H1 (cell line): Measurements from ENCODE around the gene SLC15A2. TPM values are rescaled to one million over a fixed set of nuclear protein-coding genes. Genes with fewer than 3 reads are reported as not detected.

Source experiments
- CTCF ChIA-PET: fragments of 300-600 bp; sonication (Branson Sonifier 250); formaldehyde crosslinking; loops from one replicate; lab custom pipeline; 2021; ENCODE audit not compliant: partially characterized antibody; lab: Charles Lee
- POLR2A ChIA-PET: fragments of 300-600 bp; sonication (Branson Sonifier 250); formaldehyde crosslinking; loops from one replicate; lab custom pipeline; 2021; ENCODE audit warnings: inconsistent platforms; ENCODE audit not compliant: partially characterized antibody; lab: Charles Lee
- DNase-seq, 2 experiments: peaks; one replicate each; pipeline versions ENCODE4 v3.0.0 to v3.0.0-alpha.2; 2010 to 2022; ENCODE audit warnings: low spot score in 2 of 2, low read depth in 1 of 2, mixed read lengths in 1 of 2
- FAIRE-seq: peaks from 2 replicates; lab custom pipeline; 2011; peaks lifted over from hg19 to GRCh38; lab: Jason Lieb, UNC
- H2AFZ ChIP-seq: 2 replicates; pipeline ENCODE4 v1.8.1; 2012; ENCODE audit warnings: low read length, inconsistent platforms
- H2AK5ac ChIP-seq: 2 replicates; pipeline ENCODE4 v1.6.1; 2013; ENCODE audit warnings: low read depth, low read length
- H2BK120ac ChIP-seq: replicated peaks from 2 replicates; pipeline ENCODE3; 2013; ENCODE audit warnings: low read depth, low read length, inconsistent platforms
- H2BK12ac ChIP-seq: 2 replicates; pipeline ENCODE4 v1.6.1; 2013; ENCODE audit warnings: low read depth, low read length
- H2BK15ac ChIP-seq: 2 replicates; pipeline ENCODE4 v1.6.1; 2013; ENCODE audit warnings: low read length
- H2BK20ac ChIP-seq: 2 replicates; pipeline ENCODE4 v1.6.1; 2013; ENCODE audit warnings: low read length
- H2BK5ac ChIP-seq: 2 replicates; pipeline ENCODE4 v1.6.1; 2013; ENCODE audit warnings: low read depth, low read length
- H3K14ac ChIP-seq: 2 replicates; pipeline ENCODE4 v1.6.1; 2013; ENCODE audit warnings: inconsistent platforms; ENCODE audit not compliant: insufficient read length
- H3K18ac ChIP-seq: 2 replicates; pipeline ENCODE4 v1.6.1; 2013; ENCODE audit warnings: low read length; ENCODE audit errors: extremely low read depth
- H3K23ac ChIP-seq: 2 replicates; pipeline ENCODE4 v1.6.1; 2013; ENCODE audit warnings: inconsistent platforms; ENCODE audit not compliant: insufficient read length
- H3K23me2 ChIP-seq: 2 replicates; pipeline ENCODE4 v1.6.1; 2013; ENCODE audit warnings: low read depth, low read length
- H3K27ac ChIP-seq: 2 replicates; pipeline ENCODE4 v1.6.1; 2011; ENCODE audit warnings: low read depth, low read length, inconsistent platforms
- H3K27me3 ChIP-seq, 4 experiments: replicated peaks in 1 of 4; 1 replicate in 1 of 4; 2 replicates in 3 of 4; pipeline versions ENCODE4 v1.6.1 to v1.8.1; 2011 to 2013; ENCODE audit warnings: low read length in 3 of 4, mild to moderate bottlenecking in 3 of 4, inconsistent platforms in 2 of 4, mixed read lengths in 2 of 4, moderate library complexity in 1 of 4; ENCODE audit not compliant: control insufficient read depth in 3 of 4, insufficient read depth in 3 of 4; ENCODE audit errors: extremely low read depth in 1 of 4
- H3K36me3 ChIP-seq, 4 experiments: 2 replicates each; pipeline versions ENCODE4 v1.6.1 to v1.8.1; 2011 to 2013; ENCODE audit warnings: mild to moderate bottlenecking in 4 of 4, low read length in 3 of 4, moderate library complexity in 2 of 4, control low read depth in 1 of 4, inconsistent platforms in 1 of 4; ENCODE audit not compliant: insufficient read depth in 4 of 4, control insufficient read depth in 2 of 4
- H3K4ac ChIP-seq: replicated peaks from 2 replicates; pipeline ENCODE3; 2013; ENCODE audit warnings: low read length, low read depth, mixed read lengths, inconsistent platforms; ENCODE audit not compliant: insufficient read length
- H3K4me1 ChIP-seq, 4 experiments: replicated peaks in 1 of 4; 1 replicate in 1 of 4; 2 replicates in 3 of 4; pipeline versions ENCODE4 v1.6.1 to v1.8.1; 2011 to 2013; ENCODE audit warnings: low read length in 3 of 4, inconsistent platforms in 2 of 4, mixed read lengths in 1 of 4; ENCODE audit not compliant: insufficient read depth in 4 of 4, control insufficient read depth in 3 of 4
- H3K4me2 ChIP-seq, 2 experiments: 2 replicates each; pipeline versions ENCODE4 v1.6.1 to v1.8.1; 2011 to 2013; ENCODE audit warnings: low read depth in 2 of 2, low read length in 2 of 2, control low read depth in 1 of 2, inconsistent platforms in 1 of 2, mild to moderate bottlenecking in 1 of 2; ENCODE audit not compliant: insufficient read depth in 1 of 2
- H3K4me3 ChIP-seq, 4 experiments: fragments of 200-600, 300-600 bp in 1 of 4; sonication (generic), shearing (Covaris generic), sonication (Bioruptor Twin) in 1 of 4; 2 replicates each; pipeline versions ENCODE4 v1.5.1 to v1.8.1; 2011 to 2016; ENCODE audit warnings: low read length in 4 of 4, low read depth in 3 of 4, control low read depth in 2 of 4, inconsistent platforms in 2 of 4, mild to moderate bottlenecking in 2 of 4, mixed read lengths in 1 of 4, moderate library complexity in 1 of 4; ENCODE audit not compliant: insufficient read depth in 2 of 4; ENCODE audit errors: extremely low read depth in 1 of 4
- H3K56ac ChIP-seq: replicated peaks from 2 replicates; pipeline ENCODE3; 2013; ENCODE audit warnings: low read depth, mild to moderate bottlenecking, mixed read lengths, low read length, inconsistent platforms; ENCODE audit not compliant: insufficient read length
- H3K79me1 ChIP-seq: 2 replicates; pipeline ENCODE4 v1.6.1; 2013; ENCODE audit warnings: low read depth, low read length, control low read depth
- H3K79me2 ChIP-seq, 2 experiments: 2 replicates each; pipeline versions ENCODE4 v1.6.1 to v1.8.1; 2012 to 2013; ENCODE audit warnings: low read length in 2 of 2, mild to moderate bottlenecking in 2 of 2, inconsistent platforms in 1 of 2; ENCODE audit not compliant: insufficient read depth in 2 of 2, control insufficient read depth in 1 of 2
- H3K9ac ChIP-seq, 4 experiments: replicated peaks in 1 of 4; 1 replicate in 1 of 4; 2 replicates in 3 of 4; pipeline versions ENCODE4 v1.6.1 to v1.8.1; 2011 to 2013; ENCODE audit warnings: low read depth in 3 of 4, low read length in 3 of 4, control low read depth in 2 of 4, mild to moderate bottlenecking in 2 of 4, moderate library complexity in 2 of 4, inconsistent platforms in 1 of 4; ENCODE audit errors: extremely low read depth in 1 of 4
- H3K9me3 ChIP-seq, 2 experiments: 2 replicates each; pipeline versions ENCODE4 v1.6.1 to v1.8.1; 2012 to 2013; ENCODE audit warnings: mild to moderate bottlenecking in 2 of 2, moderate library complexity in 2 of 2, control low read depth in 1 of 2, inconsistent platforms in 1 of 2, low read depth in 1 of 2, low read length in 1 of 2, mixed read lengths in 1 of 2; ENCODE audit not compliant: insufficient read depth in 2 of 2
- H4K20me1 ChIP-seq, 2 experiments: replicated peaks in 1 of 2; 2 replicates each; pipeline versions ENCODE3 to v1.8.1; 2011 to 2013; ENCODE audit warnings: inconsistent platforms in 2 of 2, low read length in 2 of 2, mild to moderate bottlenecking in 1 of 2; ENCODE audit not compliant: insufficient read depth in 2 of 2, control insufficient read depth in 1 of 2
- H4K5ac ChIP-seq: 2 replicates; pipeline ENCODE4 v1.6.1; 2013; ENCODE audit warnings: low read length, low read depth, mixed read lengths, inconsistent platforms; ENCODE audit not compliant: insufficient read length
- H4K8ac ChIP-seq: 2 replicates; pipeline ENCODE4 v1.8.0; 2013; ENCODE audit warnings: mild to moderate bottlenecking, moderate library complexity, low read length, inconsistent platforms; ENCODE audit not compliant: insufficient read depth; ENCODE audit errors: extremely low read depth
- H4K91ac ChIP-seq: replicated peaks from 2 replicates; pipeline ENCODE3; 2013; ENCODE audit warnings: low read length, mixed read lengths, inconsistent platforms; ENCODE audit not compliant: insufficient read length
- CHD2 ChIP-seq: IDR thresholded peaks from 2 replicates; pipeline ENCODE4 v1.6.1; 2012; ENCODE audit warnings: low read length, improper control_type of control experiment
- HDAC6 ChIP-seq: IDR thresholded peaks from one replicate; pipeline ENCODE4 v1.7.1; 2012; ENCODE audit warnings: low read depth, mild to moderate bottlenecking, inconsistent platforms, low read length, moderate library complexity
- NRF1 ChIP-seq: IDR thresholded peaks from 2 replicates; pipeline ENCODE4 v1.6.1; 2011; ENCODE audit warnings: mild to moderate bottlenecking, low read depth, low read length, improper control_type of control experiment
- RBBP5 ChIP-seq: IDR thresholded peaks from 2 replicates; pipeline ENCODE4 v1.7.1; 2012; ENCODE audit warnings: low read depth, mild to moderate bottlenecking, inconsistent platforms, low read length, moderate library complexity, borderline replicate concordance
- TEAD4 ChIP-seq: IDR thresholded peaks from 2 replicates; pipeline ENCODE4 v1.6.1; 2012; ENCODE audit warnings: low read depth, low read length, inconsistent platforms, mixed read lengths
- polyA plus RNA-seq, 7 experiments: library from polyadenylated mRNA; depleted of rRNA in 3 of 7; stranded (reverse) in 5 of 7; unstranded in 2 of 7; fragments of >200 nt in 5 of 7; fragments of 200-250 nt in 2 of 7; gene quantifications; 1 replicate in 5 of 7; 2 replicates in 1 of 7; 4 replicates in 1 of 7; pipeline versions ENCODE4 v1.2.1 to v1.2.3, GENCODE V29; 2011 to 2013; ENCODE audit warnings: missing spikeins in 2 of 7, mixed read lengths in 2 of 7
- total RNA-seq: library from RNA; stranded (reverse); fragmentation: NEBNext Ultra II Directional; extraction: Animal tissue kit (Norgen Biotek cat#: 25700); gene quantifications from 2 replicates; pipeline ENCODE4 v1.2.1, GENCODE V29; 2021

Gene SLC15A2
- total and polyA plus RNA-seq, 2 of the 8 experiments (the other 6 are each of a cell fraction or from before 2014, with no cell fraction given) = 2.0 to 3.6 TPM

DNA sequence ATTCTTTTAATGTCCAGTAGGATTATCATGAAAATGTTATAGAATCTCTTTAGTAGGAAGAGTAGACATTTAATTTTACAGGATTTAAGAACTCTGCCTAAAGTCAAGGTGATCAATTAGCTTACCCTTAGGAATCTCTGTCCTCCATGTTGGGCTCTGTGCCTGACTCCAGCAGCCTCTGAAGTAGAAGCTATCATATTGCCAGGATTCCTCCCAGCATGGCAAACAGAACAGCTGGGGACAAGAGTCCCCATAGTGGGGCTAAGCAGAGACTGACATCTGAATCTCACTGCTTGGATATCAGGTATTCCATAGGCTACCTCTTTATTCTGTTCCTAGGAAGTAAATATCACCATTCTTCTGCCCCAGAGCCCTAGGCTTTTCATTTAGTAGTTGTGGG lies 1.5 kb downstream of the SLC15A2 start:
- H3K4ac ChIP-seq = no peak overlapping the region
- ChIA-PET POLR2A (interaction anchor here (1.3 to 1.6 kb wide), 2 partner anchors 44 to 98 kb away, joined by 3 read pairs; no protein-coding TSS in a partner anchor), CTCF (interaction anchor here (1.0 to 2.7 kb wide), 5 partner anchors 21 to 100 kb away, joined by 3 to 17 read pairs (median 5); no protein-coding TSS in a partner anchor)
- peak overlapping the region; percentile 52 for H4K5ac ChIP-seq
- no peak overlapping the region for H3K27ac ChIP-seq
- H2BK20ac ChIP-seq = no peak overlapping the region
- TF ChIP-seq NRF1 = no peak
- no peak for TF ChIP-seq TEAD4
- TF ChIP-seq CHD2 = no peak
- no peak for TF ChIP-seq HDAC6
- no peak for TF ChIP-seq RBBP5
- no peak for FAIRE-seq
- no peak overlapping the region for H2AFZ ChIP-seq
- DNase-seq = no peak
- H2BK120ac ChIP-seq = peak overlapping the region; percentile 44
- no peak overlapping the region for H3K18ac ChIP-seq
- H3K9me3 ChIP-seq = no peaks in the 10 kb centered on the region
- no peak overlapping the region for H3K23ac ChIP-seq
- H3K27me3 ChIP-seq = no peaks in the 10 kb centered on the region; a peak in 1 of 7 replicates
- H3K14ac ChIP-seq = no peak overlapping the region
- H3K23me2 ChIP-seq = no peaks in the 10 kb centered on the region
- H4K20me1 ChIP-seq = no peaks in the 10 kb centered on the region
- H4K91ac ChIP-seq = peak overlapping the region; percentile 34
- peaks cover 0 to 16% (median 8%) of the 10 kb centered on the region in 4 experiments; a peak in 5 of 7 replicates for H3K4me1 ChIP-seq
- H2BK5ac ChIP-seq = no peak overlapping the region
- H2BK12ac ChIP-seq = no peak overlapping the region
- no peaks in the 10 kb centered on the region for H3K79me1 ChIP-seq
- H3K4me2 ChIP-seq = no peak overlapping the region
- no peak overlapping the region for H3K56ac ChIP-seq
- H2BK15ac ChIP-seq = no peak overlapping the region
- H3K79me2 ChIP-seq = no peaks in the 10 kb centered on the region
- H4K8ac ChIP-seq = no peak overlapping the region
- no peak overlapping the region; a peak in 1 of 8 replicates for H3K4me3 ChIP-seq
- no peak overlapping the region for H2AK5ac ChIP-seq
- H3K36me3 ChIP-seq = no peaks in the 10 kb centered on the region; a peak in 1 of 8 replicates
- no peak overlapping the region for H3K9ac ChIP-seq
